Colon (tissue), 2 donors: ENCODE measurements around the gene OVCA2.

Experiments
- FAIRE-seq: peaks from 2 replicates; lab custom pipeline; 2012; peaks lifted over from hg19 to GRCh38; lab: Jason Lieb, UNC
- donor health status: control.
- donor health status: control.

Gene OVCA2

DNA sequence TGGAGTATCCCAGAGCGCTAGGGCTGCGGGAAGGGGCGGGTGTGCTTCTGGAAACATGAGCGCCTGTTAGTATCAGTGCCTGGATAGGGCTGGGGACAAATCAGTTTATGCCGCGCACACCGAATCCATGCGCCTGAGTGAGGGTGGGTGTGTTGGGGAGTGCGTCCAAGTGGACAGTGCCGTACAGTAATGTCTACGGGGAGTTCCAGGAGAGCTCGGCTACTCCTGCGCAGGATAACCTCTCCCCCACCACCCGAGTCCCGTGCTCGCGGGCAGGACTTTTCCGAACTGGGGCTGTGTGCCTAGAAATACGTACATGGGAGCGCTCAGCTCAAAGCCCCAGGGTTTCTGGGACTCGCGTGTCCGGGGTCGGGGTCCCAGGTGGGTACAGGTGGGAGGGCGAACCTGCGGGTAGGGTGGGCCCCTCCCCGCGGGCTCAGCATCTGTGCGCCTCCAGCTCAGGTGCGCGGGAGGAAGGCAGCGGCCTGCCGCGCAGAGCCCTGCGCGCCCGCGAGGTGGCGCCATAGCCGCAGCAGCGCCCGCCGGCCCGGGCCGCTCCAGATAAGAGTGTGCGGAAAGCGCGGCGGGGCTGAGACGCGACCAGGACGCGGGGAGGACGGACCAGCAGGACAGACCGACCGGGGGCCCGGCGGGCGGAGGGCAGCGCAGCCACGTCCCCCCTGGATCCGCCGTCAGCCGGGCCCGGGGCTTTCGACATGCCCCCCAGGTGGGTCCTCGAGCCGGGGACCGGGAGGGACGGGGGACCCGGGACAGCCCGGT lies 12.9 kb downstream of the OVCA2 start, which contains the start of gene HIC1:
TSS of gene HIC1 (plus strand) at position 592 of the 780 bp plus-strand sequence. CDS start 1,588 bp downstream, outside the sequence.
- FAIRE-seq: no peak

DNA sequence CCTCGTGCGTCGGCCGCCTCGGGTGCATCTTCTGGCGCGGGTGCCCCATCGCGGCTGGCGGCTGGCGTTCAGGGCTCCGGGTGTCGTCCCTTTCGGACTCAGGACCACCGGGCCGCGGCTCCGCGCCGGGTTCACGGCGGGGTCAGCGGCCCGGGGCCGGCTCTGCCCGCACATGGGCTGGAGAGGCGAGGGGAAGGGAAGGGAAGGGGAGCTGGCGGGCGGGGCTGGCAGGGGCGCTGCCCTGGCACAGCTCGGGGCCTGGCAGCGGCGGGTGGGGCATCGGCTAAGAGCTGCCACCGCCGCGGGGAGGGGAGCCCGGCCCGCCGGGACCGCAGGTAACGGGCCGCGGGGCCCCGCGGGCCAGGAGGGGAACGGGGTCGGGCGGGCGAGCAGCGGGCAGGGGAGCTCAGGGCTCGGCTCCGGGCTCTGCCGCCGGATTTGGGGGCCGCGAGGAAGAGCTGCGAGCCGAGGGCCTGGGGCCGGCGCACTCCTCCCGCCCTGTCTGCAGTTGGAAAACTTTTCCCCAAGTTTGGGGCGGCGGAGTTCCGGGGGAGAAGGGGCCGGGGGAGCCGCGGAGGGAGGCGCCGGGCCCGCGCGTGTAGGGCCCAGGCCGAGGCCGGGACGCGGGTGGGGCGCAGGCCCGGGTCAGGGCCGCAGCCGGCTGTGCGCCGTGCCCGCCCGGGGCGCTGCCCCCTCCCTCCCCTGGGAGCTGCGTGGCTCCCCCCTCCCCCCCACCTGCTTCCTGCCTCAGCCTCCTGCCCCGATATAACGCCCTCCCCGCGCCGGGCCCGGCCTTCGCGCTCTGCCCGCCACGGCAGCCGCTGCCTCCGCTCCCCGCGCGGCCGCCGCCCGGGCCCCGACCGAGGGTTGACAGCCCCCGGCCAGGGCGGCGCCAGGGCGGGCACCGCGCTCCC lies 13.7 kb downstream of the OVCA2 start:
- FAIRE-seq: no peak

DNA sequence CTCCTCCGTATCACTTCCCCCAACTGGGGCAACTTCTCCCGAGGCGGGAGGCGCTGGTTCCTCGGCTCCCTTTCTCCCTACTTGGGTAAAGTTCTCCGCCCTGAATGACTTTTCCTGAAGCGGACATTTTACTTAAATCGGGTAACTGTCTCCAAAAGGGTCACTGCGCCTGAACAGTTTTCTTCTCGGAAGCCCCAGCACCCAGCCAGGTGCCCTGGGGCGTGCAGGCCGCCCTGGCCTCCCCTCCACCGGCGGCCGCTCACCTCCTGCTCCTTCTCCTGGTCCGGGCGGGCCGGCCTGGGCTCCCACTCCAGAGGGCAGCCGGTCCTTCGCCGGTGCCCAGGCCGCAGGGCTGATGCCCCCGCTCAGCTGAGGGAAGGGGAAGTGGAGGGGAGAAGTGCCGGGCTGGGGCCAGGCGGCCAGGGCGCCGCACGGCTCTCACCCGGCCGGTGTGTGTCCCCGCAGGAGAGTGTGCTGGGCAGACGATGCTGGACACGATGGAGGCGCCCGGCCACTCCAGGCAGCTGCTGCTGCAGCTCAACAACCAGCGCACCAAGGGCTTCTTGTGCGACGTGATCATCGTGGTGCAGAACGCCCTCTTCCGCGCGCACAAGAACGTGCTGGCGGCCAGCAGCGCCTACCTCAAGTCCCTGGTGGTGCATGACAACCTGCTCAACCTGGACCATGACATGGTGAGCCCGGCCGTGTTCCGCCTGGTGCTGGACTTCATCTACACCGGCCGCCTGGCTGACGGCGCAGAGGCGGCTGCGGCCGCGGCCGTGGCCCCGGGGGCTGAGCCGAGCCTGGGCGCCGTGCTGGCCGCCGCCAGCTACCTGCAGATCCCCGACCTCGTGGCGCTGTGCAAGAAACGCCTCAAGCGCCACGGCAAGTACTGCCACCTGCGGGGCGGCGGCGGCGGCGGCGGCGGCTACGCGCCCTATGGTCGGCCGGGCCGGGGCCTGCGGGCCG lies 14.7 kb downstream of the OVCA2 start:
- FAIRE-seq: no peak

DNA sequence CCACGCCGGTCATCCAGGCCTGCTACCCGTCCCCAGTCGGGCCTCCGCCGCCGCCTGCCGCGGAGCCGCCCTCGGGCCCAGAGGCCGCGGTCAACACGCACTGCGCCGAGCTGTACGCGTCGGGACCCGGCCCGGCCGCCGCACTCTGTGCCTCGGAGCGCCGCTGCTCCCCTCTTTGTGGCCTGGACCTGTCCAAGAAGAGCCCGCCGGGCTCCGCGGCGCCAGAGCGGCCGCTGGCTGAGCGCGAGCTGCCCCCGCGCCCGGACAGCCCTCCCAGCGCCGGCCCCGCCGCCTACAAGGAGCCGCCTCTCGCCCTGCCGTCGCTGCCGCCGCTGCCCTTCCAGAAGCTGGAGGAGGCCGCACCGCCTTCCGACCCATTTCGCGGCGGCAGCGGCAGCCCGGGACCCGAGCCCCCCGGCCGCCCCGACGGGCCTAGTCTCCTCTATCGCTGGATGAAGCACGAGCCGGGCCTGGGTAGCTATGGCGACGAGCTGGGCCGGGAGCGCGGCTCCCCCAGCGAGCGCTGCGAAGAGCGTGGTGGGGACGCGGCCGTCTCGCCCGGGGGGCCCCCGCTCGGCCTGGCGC lies 15.4 kb downstream of the OVCA2 start:
- no peak for FAIRE-seq

DNA sequence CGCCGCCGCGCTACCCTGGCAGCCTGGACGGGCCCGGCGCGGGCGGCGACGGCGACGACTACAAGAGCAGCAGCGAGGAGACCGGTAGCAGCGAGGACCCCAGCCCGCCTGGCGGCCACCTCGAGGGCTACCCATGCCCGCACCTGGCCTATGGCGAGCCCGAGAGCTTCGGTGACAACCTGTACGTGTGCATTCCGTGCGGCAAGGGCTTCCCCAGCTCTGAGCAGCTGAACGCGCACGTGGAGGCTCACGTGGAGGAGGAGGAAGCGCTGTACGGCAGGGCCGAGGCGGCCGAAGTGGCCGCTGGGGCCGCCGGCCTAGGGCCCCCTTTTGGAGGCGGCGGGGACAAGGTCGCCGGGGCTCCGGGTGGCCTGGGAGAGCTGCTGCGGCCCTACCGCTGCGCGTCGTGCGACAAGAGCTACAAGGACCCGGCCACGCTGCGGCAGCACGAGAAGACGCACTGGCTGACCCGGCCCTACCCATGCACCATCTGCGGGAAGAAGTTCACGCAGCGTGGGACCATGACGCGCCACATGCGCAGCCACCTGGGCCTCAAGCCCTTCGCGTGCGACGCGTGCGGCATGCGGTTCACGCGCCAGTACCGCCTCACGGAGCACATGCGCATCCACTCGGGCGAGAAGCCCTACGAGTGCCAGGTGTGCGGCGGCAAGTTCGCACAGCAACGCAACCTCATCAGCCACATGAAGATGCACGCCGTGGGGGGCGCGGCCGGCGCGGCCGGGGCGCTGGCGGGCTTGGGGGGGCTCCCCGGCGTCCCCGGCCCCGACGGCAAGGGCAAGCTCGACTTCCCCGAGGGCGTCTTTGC lies 16.2 kb downstream of the OVCA2 start:
- FAIRE-seq: no peak

DNA sequence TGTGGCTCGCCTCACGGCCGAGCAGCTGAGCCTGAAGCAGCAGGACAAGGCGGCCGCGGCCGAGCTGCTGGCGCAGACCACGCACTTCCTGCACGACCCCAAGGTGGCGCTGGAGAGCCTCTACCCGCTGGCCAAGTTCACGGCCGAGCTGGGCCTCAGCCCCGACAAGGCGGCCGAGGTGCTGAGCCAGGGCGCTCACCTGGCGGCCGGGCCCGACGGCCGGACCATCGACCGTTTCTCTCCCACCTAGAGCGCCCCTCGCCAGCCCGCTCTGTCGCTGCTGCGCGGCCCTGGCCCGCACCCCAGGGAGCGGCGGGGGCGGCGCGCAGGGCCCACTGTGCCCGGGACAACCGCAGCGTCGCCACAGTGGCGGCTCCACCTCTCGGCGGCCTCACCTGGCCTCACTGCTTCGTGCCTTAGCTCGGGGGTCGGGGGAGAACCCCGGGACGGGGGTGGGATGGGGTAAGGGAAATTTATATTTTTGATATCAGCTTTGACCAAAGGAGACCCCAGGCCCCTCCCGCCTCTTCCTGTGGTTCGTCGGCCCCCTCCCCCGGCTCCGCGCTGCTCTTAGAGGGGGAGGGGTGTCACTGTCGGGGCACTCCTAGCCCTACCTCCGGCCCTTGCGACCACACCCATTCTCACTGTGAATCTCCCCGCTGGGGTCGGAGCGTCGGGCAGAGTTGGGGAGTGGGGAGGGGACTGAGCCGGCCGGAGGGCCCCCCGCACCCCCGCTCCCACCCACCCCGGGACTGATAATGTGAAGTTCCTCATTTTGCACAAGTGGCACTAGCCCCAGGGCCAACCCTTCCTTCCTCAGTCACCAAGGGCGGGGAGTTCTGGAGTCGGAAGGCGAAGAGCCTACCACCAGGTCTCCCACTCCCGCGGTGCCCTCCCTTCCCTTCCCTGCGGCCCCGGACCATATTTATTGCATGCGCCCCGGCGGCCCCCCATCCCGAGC lies 17.0 kb downstream of the OVCA2 start:
- FAIRE-seq: no peak

DNA sequence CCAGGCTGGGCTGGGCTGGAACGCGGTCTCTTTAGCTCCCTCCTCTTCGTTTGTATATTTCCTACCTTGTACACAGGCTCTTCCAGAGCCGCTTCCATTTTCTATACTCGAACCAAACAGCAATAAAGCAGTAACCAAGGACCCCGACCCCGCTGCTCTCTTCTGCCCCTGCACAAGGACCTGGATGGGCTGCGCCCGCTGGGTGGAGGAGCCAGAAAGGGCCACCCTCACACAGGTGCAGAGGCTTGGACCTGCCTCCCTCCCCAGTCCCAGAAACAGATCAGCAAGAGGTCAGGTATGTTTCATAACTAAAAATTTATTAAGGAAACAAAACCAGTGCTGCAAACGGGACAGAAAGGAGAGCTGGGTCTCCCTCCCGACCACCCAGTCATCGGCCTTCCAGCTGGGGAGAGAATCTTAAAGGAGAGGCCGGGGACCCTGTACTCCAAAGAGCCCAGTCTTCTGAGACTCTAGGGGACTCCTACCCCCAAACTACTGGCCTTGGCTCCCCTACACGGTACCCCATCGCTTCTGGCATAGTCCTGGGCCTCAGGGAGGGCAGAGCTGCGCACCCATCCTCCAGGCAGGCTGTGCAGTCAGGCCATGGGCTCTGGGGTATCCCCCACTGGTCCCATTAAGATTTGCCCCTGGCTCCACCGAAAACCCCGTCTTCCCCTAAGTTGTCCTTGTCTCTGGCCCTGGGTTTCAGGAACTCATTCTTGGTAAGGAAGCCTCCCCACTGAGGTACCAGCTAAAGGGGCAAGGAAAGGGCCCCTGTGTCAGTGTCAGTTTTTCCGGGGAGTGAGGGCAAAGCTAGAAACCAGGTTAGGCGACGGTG lies 17.9 kb downstream of the OVCA2 start:
- no peak for FAIRE-seq

DNA sequence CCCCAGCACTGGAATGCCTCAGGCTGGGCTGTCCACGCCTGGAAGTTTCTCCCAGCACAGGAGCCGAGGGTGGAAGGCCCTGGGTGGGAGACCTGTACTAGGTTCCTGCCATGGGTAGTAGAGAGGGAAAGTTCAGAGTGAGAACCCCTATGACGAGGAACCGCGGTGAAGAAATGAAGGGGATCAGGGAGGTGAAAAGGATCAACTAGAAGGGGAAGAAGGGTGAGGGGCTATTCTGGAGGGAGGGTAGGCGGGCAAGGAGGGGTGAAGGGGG lies 18.5 kb downstream of the OVCA2 start:
- no peak for FAIRE-seq

DNA sequence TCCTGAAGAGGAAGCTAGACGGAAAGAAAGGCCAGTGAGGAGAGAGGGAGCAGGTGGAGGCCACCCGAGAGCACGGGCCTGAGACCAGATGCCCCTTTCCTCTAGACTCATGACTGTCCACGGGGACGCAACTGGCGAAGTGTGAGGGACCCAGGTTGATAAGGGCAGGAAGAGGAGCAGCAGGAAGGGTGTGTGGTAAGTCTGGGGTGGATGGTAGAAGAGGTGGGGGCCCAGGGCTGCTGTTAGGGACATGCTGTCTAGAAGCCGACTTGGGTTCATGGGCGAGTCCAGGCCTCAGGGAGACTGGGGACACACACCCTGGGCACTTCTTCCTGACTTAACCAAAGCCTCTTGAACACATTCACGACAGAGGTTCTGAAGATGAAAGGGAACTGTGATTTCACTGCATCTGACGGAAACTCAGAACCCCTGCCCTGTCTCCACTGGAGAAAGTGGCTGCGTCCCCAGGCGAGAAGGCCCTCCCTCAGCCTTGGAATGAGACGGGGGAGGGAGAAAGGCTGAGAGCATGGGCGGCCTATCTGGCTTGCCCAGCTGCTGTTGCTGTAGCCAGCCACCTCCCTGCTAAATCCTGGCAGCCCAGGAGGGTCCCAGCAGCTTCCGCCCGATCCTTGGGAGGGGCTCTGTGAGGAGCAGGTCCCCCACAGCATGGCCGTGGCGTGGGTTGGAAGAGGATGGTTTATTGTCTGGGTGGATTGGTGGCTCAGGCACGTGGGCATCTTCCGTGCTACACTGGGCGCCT lies 19.0 kb downstream of the OVCA2 start:
- no peak for FAIRE-seq

DNA sequence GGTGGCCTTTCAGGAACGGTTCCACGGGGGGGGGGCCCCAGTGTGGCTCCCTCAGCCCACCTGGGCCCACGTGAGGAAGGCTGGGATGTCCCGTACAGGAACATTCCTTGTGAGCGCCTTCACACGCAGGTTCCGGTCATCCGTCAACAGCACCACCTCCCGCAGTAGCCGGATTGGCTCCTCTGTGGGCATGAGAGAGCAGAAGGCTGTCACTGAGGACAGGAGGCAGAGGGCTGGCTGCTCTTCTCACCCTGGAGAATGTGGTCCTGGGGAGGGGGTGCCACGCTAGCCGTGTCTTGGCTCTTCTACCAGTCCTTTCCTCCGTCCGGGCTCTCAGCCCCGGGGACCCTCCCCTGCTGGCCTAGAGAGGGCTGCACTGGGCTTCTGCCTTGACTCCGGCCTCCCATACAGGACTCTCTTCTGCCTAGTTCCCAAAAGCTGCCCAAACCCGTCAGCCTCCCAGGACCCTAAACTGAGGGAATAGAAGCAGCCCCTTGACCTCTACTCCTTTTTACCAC lies 19.7 kb downstream of the OVCA2 start:
- no peak for FAIRE-seq

DNA sequence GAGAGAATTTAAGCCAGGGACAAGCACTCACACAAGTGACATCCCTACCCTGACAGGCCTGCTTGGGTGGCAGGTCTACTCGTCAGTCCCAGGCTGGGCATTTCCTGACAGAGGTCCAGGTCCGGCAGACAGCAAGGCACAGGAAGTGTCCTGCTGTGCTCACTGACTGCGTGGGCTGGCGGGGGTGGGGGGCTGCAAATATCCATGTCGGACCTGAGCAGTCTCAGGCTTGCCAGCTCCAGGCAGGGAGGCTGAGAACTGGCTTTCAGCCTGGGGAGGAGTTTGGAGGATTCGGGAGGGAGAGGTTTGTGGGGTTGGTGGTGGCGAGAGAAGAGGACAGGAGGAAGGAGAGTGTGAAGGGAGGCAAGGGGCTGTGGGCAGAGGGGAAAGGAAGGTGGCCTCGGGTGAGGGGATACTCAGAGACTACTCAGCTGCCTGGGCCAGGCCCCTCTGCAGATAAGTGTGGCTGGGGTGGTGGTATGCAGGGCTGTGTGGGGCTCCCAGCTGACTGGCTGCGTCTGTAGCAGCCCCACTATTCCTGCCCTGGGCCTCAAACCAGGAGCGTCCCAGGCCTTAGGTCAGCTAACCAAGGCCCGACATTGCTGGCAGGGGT lies 20.9 kb downstream of the OVCA2 start:
- FAIRE-seq: no peak

DNA sequence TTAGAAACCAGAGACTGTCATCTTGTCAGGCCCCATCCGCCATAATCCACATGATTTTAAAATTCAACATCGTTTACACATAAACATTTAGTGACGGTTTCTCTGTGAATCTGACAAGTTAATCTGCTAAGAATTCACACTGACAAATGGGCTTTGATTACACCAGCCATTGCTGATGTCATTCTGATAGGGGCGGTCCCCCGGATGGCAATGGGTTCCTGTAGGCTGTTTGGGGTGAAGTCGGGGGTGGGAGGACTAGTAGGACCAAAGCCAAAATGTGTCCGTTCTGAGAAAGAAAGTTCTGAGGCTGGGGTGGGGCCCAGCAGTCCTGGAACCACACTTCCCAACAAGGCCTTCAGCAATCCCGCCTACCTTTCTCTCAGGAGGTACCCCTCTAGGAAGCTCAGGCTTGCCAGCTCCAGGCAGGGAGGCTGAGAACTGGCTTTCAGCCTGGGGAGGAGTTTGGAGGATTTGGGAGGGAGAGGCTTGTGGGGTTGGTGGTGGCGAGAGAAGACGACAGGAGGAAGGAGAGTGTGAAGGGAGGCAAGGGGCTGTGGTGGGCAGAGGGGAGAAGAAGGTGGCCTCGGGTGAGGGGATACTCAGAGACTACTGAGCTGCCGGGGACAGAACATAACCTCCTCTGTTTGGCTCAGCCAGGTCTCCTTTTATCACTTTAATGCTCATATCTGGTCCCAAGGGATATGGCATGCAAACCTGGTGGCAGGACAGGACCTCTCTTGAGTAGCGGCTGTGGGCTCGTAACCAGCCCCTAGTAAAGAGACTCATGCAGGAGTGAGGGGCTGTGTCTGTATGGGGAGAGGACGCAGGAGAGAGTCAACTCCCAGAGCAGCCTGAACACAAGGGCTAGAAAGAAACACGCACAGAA lies 21.7 kb downstream of the OVCA2 start:
- no peak for FAIRE-seq

DNA sequence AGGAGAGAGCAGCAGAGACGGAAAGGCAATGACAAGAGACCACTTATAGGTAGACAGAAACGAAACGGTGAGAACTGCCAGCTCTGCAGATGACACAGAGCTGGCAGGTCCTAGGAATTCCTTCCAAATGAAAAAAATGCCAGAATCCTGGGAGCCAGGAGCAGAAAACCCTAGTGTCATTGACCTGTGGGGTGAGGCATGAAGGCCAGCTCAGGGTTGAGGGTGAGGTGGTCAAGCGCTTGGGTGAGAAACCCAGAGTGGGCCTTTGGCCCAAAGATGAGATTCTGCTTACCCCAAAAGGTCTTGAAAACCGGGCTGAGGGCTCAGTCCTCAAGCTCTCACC lies 22.3 kb downstream of the OVCA2 start:
- FAIRE-seq: no peak

DNA sequence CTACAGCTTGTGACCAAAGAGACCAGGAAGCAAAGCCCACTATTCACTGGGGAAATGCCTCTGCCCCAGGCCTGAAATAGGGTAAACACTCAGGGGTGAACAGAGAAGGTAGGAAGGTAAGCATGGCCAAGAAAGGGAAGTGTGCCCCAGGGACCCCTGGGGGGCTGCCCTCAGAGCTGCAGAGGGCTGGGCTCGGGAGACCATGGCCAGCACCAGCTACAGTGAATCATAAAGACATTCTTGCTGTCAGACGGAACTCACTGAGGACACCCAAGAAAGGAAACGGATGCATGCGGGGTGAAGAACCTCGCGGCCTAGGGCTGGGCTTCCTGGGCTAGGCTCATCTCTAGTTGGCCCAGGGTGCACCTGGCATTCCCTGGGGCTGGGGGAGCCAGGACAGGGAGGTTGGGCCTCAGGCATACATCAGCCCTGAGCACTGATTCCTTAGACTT lies 22.7 kb downstream of the OVCA2 start:
- FAIRE-seq: no peak

DNA sequence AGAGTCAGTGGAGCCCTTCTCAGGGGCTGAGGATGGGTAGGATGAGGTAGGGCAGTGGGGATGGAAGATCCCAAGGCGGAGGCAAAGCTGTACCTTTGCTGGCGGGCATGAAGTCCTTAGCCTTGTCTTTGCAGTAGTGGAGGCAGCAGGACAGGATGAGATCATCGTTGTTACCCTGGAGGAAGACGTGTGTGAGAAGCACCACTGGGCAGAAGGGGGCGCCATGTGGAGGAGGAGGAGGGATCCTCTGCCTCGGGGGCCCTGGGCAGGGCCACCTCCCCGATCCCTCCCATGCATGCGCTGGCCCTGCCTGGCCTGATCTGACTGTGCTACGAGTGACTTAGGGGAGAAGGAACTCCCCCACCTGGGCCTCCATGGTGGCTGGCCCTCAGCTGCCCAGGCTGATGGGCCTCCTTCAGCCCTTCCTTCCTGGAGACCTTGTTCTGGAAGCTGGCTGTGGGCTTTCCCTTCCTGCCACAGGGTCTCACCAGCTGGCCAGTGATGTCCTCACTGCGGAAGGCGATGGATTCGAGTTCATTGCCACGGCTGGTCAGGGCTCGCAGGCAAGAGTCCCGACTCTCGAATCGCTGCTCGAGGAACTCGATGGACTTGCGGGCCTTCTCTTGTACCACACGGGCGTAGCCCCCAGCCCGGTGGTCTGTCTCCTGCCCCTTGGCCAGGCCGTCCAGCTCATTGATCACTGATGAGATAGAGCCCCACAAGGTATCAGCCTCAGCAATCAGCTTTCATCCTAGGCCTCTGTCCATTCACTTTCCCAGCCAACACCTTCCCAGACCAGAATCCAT lies 23.4 kb downstream of the OVCA2 start:
- FAIRE-seq: no peak
